SW 1271 (cell line): Measurements from ENCODE around the gene CNTNAP2.
A peak's percentile ranks its signal among the peaks of the same experiment; 100 is the strongest.

Source experiments
- DNase-seq, 2 experiments: peaks; one replicate each; lab custom pipeline; 2025; lab: John Stamatoyannopoulos, UW

CNTNAP2 gene

GRCh38 chr7:147400221-147400689 is 1283.7 kb downstream of the CNTNAP2 start:
- no peak for DNase-seq

DNA sequence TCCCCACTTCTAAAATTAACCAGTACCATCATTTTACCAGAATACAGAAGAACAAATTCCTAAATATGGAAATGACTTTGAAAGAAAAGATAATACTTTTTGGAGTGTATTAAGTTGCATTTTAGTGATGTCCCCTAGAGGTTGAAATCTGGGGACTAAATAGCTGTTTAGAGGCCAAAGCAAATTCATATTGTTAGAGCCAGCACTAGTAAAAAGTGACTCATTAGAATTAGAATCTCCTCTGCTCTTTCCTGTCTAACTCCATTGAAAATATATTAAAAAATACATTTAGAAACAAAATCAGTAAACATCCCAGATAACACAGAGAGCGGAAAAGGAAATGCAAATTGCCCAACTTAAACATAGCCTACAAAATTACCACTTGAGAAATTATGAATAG is 1284.3 kb downstream of the CNTNAP2 start:
- no peak for DNase-seq

DNA sequence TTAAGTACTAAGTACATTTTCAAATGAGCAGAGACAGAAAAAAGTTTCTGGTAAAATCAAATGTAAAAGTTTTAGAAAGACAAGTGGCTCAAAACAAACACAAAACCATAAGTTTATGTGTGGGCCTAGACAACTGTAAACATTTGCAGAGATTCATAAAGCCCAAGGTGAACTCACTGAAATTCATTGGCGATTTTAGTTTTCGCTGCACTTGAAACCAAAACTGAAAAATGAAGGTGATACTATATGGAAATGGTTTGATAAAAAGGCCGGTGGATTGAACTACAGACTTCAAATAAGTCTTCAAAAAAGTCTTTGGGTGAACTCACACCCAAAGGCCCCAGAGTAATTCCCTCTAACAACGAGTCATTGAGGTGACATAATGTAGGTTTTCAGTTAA is 1289.0 kb downstream of the CNTNAP2 start:
- no peak for DNase-seq

GRCh38 chr7:147406521-147407135 is 1290.0 kb downstream of the CNTNAP2 start:
- no peak for DNase-seq

GRCh38 chr7:147411096-147411495 is 1294.5 kb downstream of the CNTNAP2 start:
- DNase-seq, result no peak

GRCh38 chr7:147412109-147412508 is 1295.5 kb downstream of the CNTNAP2 start:
- DNase-seq, result no peak

- DNase-seq, result peak in 1 of 2 experiments; percentile 50
Observed at GRCh38 chr7:147412782-147413556, 1296.4 kb downstream of the CNTNAP2 start.

GRCh38 chr7:147413557-147413870 is 1296.9 kb downstream of the CNTNAP2 start:
- no peak for DNase-seq

- no peak for DNase-seq
Observed at GRCh38 chr7:147415991-147416390, 1299.4 kb downstream of the CNTNAP2 start.

- no peak for DNase-seq
Observed at GRCh38 chr7:147418966-147419365, 1302.4 kb downstream of the CNTNAP2 start.

DNA sequence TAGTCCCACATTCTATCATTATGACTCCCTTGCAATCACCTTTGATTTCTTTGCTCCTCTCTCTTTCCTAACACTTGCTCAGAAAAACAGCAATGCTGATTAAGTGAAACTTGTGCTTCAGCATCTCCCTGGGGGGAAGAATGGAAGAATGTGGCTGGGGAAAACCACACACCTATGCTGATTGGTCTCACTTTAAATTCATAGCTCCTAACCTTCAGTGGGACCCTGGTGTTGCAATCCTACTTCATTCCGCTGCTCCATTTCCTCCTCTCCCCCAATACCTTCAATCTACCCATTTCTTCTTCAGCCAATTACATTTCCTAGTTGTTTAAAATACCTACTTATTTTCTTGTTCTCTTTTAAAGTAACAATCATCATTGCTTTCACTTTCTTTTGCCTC is 1307.3 kb downstream of the CNTNAP2 start:
- no peak for DNase-seq

DNA sequence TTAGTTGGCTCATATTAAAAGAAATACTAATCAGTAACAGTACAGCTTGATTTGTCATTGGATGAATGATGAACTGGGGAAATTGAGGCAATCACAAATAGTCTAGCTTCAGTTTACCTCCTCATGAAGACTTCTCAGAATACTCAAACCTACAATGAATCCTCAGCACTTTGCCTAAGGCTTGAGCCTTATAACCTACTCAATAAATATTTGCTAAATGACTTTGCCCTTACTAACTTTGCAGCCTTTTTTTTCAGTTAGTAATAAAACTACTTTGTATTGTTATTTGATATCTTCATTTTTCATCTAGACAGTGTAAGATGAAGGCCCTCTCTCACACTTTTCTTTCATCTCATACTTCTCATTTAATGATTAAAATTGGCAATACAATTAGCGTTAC is 1311.5 kb downstream of the CNTNAP2 start:
- no peak for DNase-seq

DNA sequence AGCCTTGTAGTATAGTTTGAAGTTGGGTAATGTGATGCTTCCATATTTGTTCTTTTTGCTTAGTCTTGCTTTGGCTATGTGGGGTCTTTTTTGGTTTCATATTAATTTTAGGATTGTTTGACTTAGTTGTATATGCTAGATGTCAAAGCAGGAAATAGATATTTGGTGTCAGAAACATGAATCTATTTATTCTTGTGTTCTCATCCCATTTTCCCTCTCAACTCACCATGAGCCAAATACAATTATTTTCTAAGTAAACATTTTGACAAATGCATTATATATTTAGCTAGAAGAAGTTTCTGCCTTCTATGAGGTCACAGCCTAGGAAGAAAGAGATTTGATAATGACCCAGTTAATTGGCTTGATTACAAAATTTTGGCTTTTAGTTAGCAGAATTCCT is 1313.4 kb downstream of the CNTNAP2 start:
- no peak for DNase-seq

- no peak for DNase-seq
Observed at GRCh38 chr7:147432079-147432478, 1315.5 kb downstream of the CNTNAP2 start.

- DNase-seq, result no peak
Observed at GRCh38 chr7:147432576-147432975, 1316.0 kb downstream of the CNTNAP2 start.

- DNase-seq, result no peak
Observed at GRCh38 chr7:147436718-147437117, 1320.1 kb downstream of the CNTNAP2 start.

GRCh38 chr7:147438216-147438615 is 1321.6 kb downstream of the CNTNAP2 start:
- no peak for DNase-seq

- no peak for DNase-seq
Observed at GRCh38 chr7:147443942-147444341, 1327.3 kb downstream of the CNTNAP2 start.

- no peak for DNase-seq
Observed at GRCh38 chr7:147452816-147453215, 1336.2 kb downstream of the CNTNAP2 start.

GRCh38 chr7:147465223-147465622 is 1348.6 kb downstream of the CNTNAP2 start:
- DNase-seq, result no peak

- DNase-seq, result no peak
Observed at GRCh38 chr7:147472556-147472955, 1356.0 kb downstream of the CNTNAP2 start.

- DNase-seq, result no peak
Observed at GRCh38 chr7:147474862-147475261, 1358.3 kb downstream of the CNTNAP2 start.

GRCh38 chr7:147477526-147477925 is 1360.9 kb downstream of the CNTNAP2 start:
- no peak for DNase-seq

- DNase-seq, result no peak
Observed at GRCh38 chr7:147478796-147479195, 1362.2 kb downstream of the CNTNAP2 start.
